ENCODE data around the gene PTGER3.

- TF ChIP-seq, protein P1, sequence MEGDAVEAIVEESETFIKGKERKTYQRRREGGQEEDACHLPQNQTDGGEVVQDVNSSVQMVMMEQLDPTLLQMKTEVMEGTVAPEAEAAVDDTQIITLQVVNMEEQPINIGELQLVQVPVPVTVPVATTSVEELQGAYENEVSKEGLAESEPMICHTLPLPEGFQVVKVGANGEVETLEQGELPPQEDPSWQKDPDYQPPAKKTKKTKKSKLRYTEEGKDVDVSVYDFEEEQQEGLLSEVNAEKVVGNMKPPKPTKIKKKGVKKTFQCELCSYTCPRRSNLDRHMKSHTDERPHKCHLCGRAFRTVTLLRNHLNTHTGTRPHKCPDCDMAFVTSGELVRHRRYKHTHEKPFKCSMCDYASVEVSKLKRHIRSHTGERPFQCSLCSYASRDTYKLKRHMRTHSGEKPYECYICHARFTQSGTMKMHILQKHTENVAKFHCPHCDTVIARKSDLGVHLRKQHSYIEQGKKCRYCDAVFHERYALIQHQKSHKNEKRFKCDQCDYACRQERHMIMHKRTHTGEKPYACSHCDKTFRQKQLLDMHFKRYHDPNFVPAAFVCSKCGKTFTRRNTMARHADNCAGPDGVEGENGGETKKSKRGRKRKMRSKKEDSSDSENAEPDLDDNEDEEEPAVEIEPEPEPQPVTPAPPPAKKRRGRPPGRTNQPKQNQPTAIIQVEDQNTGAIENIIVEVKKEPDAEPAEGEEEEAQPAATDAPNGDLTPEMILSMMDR (IDR thresholded peaks at IDR 0.05): no peak
- no peak for TF ChIP-seq ZFX (IDR thresholded peaks at IDR 0.05; ENCODE audit: borderline replicate concordance)
Observed at GRCh38 chr1:71038942-71039341, 8.7 kb downstream of the PTGER3 start.
